Endodermal cell (in vitro differentiated cells): ENCODE results near the gene FBXL7. TPM values are rescaled to one million over a fixed set of nuclear protein-coding genes. Genes with fewer than 3 reads are reported as not detected.

ENCODE experiments used
- DNase-seq: peaks from one replicate; pipeline ENCODE4 v3.0.0-alpha.2; 2017
- H3K27ac ChIP-seq: 2 replicates; pipeline ENCODE4 v1.5.1; 2013; ENCODE audit warnings: mild to moderate bottlenecking, low read depth, low read length, moderate library complexity
- H3K27me3 ChIP-seq: 2 replicates; pipeline ENCODE4 v1.6.1; 2013; ENCODE audit warnings: mild to moderate bottlenecking, low read length, moderate library complexity; ENCODE audit not compliant: insufficient read depth, control insufficient read depth, poor library complexity, severe bottlenecking
- H3K36me3 ChIP-seq: 2 replicates; pipeline ENCODE4 v1.7.0; 2013; ENCODE audit warnings: mild to moderate bottlenecking, low read length, moderate library complexity; ENCODE audit not compliant: control insufficient read depth, insufficient read depth
- H3K4me1 ChIP-seq: one replicate; pipeline ENCODE4 v1.7.0; 2013; ENCODE audit warnings: low read length; ENCODE audit not compliant: control insufficient read depth, insufficient read depth
- H3K4me3 ChIP-seq: 2 replicates; pipeline ENCODE4 v1.5.1; 2013; ENCODE audit warnings: mild to moderate bottlenecking, low read length, moderate library complexity
- H3K9ac ChIP-seq: 2 replicates; pipeline ENCODE4 v1.6.1; 2013; ENCODE audit warnings: mild to moderate bottlenecking, low read length, moderate library complexity; ENCODE audit not compliant: poor library complexity, severe bottlenecking; ENCODE audit errors: extremely low read depth
- H3K9me3 ChIP-seq: 2 replicates; pipeline ENCODE4 v1.6.1; 2013; ENCODE audit warnings: mild to moderate bottlenecking, low read length, moderate library complexity; ENCODE audit not compliant: control insufficient read depth
- H3K27ac Mint-ChIP-seq: 2 replicates; pipeline ENCODE4 v1.8.0; 2020; ENCODE audit warnings: mixed read lengths
- H3K27me3 Mint-ChIP-seq: 2 replicates; pipeline ENCODE4 v1.8.0; 2021; ENCODE audit warnings: mild to moderate bottlenecking, mixed read lengths; ENCODE audit not compliant: insufficient read depth
- H3K36me3 Mint-ChIP-seq: 2 replicates; pipeline ENCODE4 v1.8.0; 2020; ENCODE audit warnings: low read depth, mixed read lengths
- H3K4me1 Mint-ChIP-seq: 2 replicates; pipeline ENCODE4 v1.8.0; 2020; ENCODE audit warnings: mixed read lengths
- H3K4me3 Mint-ChIP-seq: 2 replicates; pipeline ENCODE4 v1.8.0; 2020; ENCODE audit warnings: mild to moderate bottlenecking, moderate library complexity, mixed read lengths
- H3K9me3 Mint-ChIP-seq: 2 replicates; pipeline ENCODE4 v1.8.0; 2020; ENCODE audit warnings: mild to moderate bottlenecking, mixed read lengths
- CTCF ChIP-seq: fragments of 200-600 bp; sonication (generic); conservative IDR thresholded peaks from 2 replicates; pipeline ENCODE4 v1.5.0; 2021; ENCODE audit warnings: antibody characterized with exemption, mild to moderate bottlenecking
- WGBS, 2 experiments: methylation state at CpG; one replicate each; pipeline versions ENCODE4 v1.1.5 to v1.1.7; 2013; ENCODE audit warnings: missing lambda C conversion rate in 2 of 2, mixed read lengths in 1 of 2; ENCODE audit not compliant: insufficient coverage in 1 of 2, insufficient read length in 1 of 2; 5-methylcytosine and 5-hydroxymethylcytosine counted together
- total RNA-seq, 2 donors: library from RNA; stranded (reverse); fragmentation: NEBNext Ultra II Directional in 1 of 2; extraction: Animal tissue kit (Norgen Biotek cat#: 25700) in 1 of 2; gene quantifications; 2 replicates in 1 of 2; 3 replicates in 1 of 2; pipeline ENCODE4 v1.2.1, GENCODE V29; 2021

Gene FBXL7
- total RNA-seq, 2 donors from 2014 or later = 12.9 to 13.2 TPM

- H3K27me3 Mint-ChIP-seq = no peaks in the 10 kb centered on the region
- peaks cover 8% of the 10 kb centered on the region for H3K4me1 Mint-ChIP-seq
- Histone ChIP-seq H3K9ac (no peak overlapping the region), H3K36me3 (no peaks in the 10 kb centered on the region), H3K9me3 (peaks cover 14% of the 10 kb centered on the region), H3K4me3 (no peak overlapping the region), H3K27me3 (no peaks in the 10 kb centered on the region), H3K27ac (no peak overlapping the region), H3K4me1 (no peaks in the 10 kb centered on the region)
- H3K36me3 Mint-ChIP-seq = peaks cover 9% of the 10 kb centered on the region
- no peak overlapping the region for H3K4me3 Mint-ChIP-seq
- H3K27ac Mint-ChIP-seq = no peak overlapping the region
- H3K9me3 Mint-ChIP-seq = peaks cover 5% of the 10 kb centered on the region
- no peak for DNase-seq
- no peak for TF ChIP-seq CTCF
- WGBS, 2 experiments = 88 to 100% methylated on average over 1 to 3 of the region's 3 CpGs
These were observed 60.4 kb downstream of the FBXL7 start for GRCh38 chr5:15560421-15560820.

- Mint-ChIP-seq H3K27me3 (no peaks in the 10 kb centered on the region), H3K4me3 (no peak overlapping the region), H3K4me1 (no peaks in the 10 kb centered on the region), H3K9me3 (peaks cover 5% of the 10 kb centered on the region), H3K27ac (no peak overlapping the region), H3K36me3 (peaks cover 6% of the 10 kb centered on the region)
- no peaks in the 10 kb centered on the region for H3K36me3 ChIP-seq
- H3K9ac ChIP-seq = no peak overlapping the region
- no peak for DNase-seq
- no peaks in the 10 kb centered on the region for H3K4me1 ChIP-seq
- no peak overlapping the region for H3K27ac ChIP-seq
- H3K9me3 ChIP-seq = peaks cover 10% of the 10 kb centered on the region
- TF ChIP-seq CTCF = no peak
- WGBS, 2 experiments = 90 to 97% methylated on average over 2 to 4 of the region's 4 CpGs
- no peaks in the 10 kb centered on the region for H3K27me3 ChIP-seq
- H3K4me3 ChIP-seq = no peak overlapping the region
These were observed 64.5 kb downstream of the FBXL7 start for GRCh38 chr5:15564523-15564922.

GRCh38 chr5:15564957-15565356 lies 65.0 kb downstream of the FBXL7 start:
- Mint-ChIP-seq H3K27me3 (no peaks in the 10 kb centered on the region), H3K9me3 (peaks cover 5% of the 10 kb centered on the region), H3K27ac (no peak overlapping the region), H3K36me3 (peaks cover 6% of the 10 kb centered on the region), H3K4me3 (no peak overlapping the region), H3K4me1 (no peaks in the 10 kb centered on the region)
- WGBS, 2 experiments = 100% methylated on average over 1 of the region's 1 CpG; no CpG with 5 or more reads in 1 of the 2 experiments
- peaks cover 10% of the 10 kb centered on the region for H3K9me3 ChIP-seq
- no peaks in the 10 kb centered on the region for H3K36me3 ChIP-seq
- H3K9ac ChIP-seq = no peak overlapping the region
- no peaks in the 10 kb centered on the region for H3K27me3 ChIP-seq
- no peak overlapping the region for H3K27ac ChIP-seq
- no peaks in the 10 kb centered on the region for H3K4me1 ChIP-seq
- TF ChIP-seq CTCF = no peak
- DNase-seq = no peak
- no peak overlapping the region for H3K4me3 ChIP-seq
